NCI-H2196 (cell line): ENCODE results near the gene S100A13.
A peak's percentile ranks its signal among the peaks of the same experiment; 100 is the strongest.
"Not testable (repeated sequence)": the region's sequence is repeated elsewhere in the genome, so short reads cannot be mapped to it uniquely, and the experiment has no call there.

Experiments
- DNase-seq: peaks from one replicate; lab custom pipeline; 2025; ENCODE audit not compliant: unreplicated experiment; lab: John Stamatoyannopoulos, UW

S100A13 gene

DNA sequence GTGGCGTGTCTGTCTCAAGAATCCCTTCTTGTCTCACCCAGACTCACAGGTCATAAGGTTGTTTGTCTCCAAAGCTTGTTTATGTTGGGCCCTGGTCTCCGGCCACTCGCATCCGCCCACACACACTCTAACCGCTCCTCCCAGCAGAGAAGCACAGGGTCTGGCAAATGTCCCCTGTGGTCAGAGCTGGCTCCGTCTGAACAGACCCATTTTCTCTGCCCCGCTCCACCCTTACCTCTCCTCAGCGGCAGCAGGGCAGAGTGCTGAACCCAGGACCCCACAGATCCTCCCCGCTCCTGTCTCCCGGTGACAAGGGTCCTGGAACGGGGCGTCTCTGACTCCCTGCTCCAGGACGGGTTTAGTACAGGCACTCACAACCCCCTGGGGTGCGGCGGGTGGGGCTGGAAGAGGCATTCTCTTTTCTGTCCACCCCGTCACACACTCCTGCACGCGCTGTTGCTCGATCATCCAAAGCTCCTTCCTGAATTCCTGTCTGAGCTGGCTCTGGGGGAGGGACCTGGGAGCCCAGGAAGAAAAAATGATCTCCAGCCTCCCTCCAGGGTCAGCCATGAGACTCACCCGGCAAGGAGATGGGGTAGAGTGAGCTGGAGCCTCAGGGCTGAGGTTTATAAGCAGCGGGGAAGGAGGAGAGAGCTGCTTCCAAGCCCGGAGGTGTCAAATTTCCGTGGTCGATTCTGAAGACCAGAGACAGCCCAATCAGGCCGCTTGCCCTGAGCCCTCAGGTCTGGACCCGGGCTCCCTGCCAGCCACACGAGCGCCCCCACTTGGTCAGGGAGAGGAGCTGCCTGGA is at the start of gene S100A13:
S100A13 (minus strand) TSS at position 602 of the 811 bp plus-strand sequence. CDS start 1,033 bp downstream, outside the sequence.
- DNase-seq = peak; percentile 90

DNA sequence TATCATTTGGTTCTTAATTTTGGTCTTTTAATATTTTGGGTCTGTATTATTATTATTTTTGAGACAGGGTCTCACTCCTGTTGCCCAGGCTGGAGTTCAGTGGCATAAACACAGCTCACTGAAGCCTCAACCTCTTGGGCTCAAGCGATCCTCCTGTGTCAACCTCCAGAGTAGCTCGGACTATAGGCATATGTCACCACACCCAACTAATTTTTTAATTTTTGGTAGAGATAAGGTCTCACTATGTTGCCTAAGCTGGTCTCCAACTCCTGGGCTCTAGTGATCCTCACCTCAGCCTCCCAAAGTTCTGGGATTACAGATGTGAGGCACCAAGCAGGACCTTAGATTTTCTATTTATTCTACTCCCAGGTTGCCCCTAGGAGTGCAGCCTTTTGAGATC is 46.2 kb upstream of the S100A13 start:
- DNase-seq = no peak

DNA sequence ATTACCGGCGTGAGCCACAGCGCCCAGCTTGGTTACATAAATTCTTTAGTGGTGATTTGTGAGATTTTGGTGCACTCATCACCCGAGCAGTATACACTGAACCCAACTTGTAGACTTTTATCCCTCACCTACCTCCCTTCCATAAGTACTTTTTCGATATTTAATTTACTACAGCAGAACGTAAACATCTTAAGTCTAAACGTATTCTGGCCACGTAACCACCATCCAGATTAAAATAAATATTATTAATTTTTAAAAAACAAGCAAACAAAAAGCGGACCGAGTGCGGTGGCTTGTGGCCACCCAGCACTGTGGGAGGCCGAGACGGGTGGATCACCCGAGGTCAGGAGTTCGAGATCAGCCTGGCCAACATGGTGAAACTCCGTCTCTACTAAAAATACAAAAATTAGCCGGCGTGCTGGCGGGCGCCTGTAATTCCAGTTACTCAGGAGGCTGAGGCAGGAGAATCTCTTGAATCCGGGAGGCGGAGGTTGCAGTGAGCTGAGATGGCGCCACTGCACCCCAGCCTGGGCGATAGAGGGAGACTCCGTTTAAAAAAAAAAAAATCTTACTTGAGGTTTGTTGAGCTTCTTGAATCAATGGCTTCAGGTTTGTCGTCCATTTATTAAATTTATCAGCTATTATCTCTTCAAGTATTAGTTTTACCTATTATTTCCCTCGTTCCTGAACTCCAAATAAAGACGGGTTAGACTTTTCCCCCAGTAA is 44.5 kb upstream of the S100A13 start:
- not testable (repeated sequence) for DNase-seq

DNA sequence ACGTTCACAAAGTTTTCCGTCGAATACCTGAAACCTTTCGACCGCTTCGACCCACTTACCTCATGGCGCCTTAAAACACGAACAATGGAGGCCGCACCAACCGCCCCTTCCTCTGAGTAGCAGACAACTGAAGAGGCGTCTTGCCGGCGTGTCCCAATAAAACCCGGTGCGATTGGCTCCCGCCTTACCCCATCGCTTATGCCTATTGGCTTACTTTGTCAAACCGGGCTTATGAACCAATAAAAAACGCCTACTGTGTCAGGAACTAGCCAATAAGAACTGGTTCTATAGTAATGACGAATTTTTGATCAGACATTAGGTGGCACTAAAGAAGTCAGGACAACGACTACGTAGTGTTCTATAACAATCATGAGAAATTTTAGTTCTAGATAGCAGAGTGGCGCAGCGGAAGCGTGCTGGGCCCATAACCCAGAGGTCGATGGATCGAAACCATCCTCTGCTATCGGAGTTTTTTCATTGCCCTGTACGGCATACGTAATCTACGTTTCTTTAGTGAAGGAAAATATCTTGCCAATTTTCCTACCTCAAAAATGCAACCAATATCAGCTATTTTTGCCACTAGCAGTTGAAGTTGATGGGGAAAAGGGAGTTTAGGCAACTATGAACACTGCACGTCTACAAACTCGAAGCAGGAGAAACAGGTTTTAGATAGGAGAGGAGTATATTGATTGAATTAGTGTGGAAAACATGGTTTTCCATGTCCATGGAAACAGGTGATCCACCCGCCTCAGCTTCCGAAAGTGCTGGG is 43.7 kb upstream of the S100A13 start, which contains the start of gene ILF2:
ILF2 (minus strand) TSS at position 135 of the 769 bp plus-strand sequence; CDS start at position 64, 71 bp downstream.
- DNase-seq = peak; percentile 97

DNA sequence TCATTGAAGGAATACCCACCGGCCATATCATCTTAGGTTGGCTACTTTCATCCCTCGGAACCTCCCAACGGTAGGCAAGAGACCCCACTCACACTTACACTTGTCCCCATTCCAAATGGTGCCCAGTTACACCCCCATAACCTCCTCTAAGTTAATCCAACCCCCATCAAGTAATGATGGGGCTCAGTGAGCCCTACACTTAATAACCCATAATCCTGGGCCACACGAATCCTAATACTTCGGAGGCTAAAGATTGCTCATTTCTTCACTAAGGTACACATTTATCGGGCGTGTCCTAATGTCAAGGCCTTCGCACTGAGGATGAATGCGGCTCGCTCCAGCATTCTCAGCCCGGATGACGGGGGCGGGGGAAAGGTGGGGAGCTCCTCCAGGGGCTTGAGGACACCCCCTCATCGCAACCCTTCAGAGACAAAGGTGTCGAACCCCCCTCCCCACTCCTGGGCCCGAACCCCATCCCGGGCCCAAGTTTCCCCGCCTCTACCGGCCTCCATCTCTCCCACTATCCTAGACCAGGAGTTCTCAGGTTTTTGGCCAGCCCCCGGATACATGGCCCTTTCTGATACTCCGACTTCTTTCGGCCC is 43.1 kb upstream of the S100A13 start:
- DNase-seq = no peak

DNA sequence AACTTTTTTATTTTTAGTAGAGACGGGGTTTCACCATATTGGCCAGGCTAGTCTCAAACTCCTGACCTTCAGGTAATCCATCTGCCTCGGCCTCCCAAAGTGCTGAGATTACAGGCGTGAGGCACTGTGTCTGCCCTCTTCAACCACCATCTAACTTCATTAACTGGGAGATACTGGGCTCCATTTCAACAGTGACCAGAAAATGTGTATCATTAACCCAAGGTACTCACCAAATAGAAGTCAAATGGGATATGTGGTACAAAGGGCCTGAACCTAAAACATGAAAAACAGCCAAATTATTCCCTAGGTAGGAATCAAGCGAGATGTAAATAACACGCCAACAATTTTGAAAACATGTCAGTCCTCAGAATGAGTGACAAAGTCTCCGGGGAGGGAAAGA is 42.3 kb upstream of the S100A13 start:
- no peak for DNase-seq

DNA sequence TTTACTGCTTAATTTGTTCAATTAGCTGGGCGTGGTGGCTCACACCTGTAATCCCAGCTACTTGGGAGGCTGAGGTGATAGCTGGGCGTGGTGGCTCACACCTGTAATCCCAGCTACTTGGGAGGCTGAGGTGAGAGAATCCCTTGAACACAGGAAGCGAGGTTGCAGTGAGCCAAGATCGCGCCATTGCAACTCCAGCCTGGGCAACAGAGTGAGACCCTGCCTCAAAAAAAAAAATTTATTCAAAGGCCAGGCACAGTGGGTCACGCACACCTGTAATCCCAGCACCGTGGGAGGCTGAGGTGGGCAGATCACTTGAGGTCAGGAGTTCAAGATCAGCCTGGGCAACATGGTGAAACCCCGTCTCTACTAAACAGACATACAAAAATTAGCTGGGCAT is 41.4 kb upstream of the S100A13 start:
- not testable (repeated sequence) for DNase-seq

DNA sequence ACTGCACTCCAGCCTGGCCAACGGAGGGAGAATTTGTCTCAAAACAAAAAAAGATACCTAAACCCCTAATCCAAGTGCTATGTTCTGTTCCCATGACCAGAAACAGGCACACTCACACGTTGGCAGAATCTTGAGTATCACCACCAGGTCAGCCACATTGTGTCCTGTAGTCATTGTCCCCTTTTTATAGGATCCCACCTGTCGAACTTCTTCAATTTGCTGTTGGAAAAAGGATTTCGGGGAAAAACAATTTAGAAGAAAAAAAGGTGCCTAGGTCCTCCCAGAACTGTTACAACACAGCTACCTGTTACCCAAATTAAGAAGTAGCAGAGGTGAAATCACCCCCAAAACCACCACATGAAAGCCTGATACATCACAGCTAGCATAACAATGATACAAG is 40.1 kb upstream of the S100A13 start:
- no peak for DNase-seq

DNA sequence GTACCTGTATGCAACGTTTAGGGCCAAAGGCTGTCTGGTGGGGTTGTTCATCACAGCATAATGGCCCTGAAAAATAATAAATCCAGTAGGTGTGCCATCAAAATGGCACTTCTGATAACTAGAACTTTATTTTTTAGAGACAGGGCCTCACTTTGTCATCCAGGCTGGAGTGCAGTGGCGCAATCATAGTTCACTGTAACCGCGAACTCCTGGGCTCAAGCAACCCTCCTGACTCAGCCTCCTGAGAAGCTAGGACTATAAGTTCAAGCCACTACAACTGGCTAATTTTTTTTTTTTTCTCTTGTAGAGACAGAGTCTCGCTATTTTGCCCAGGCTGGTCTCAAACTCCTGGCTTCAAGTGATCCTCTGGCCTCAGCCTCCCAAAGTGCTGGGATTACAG is 35.9 kb upstream of the S100A13 start:
- no peak for DNase-seq

DNA sequence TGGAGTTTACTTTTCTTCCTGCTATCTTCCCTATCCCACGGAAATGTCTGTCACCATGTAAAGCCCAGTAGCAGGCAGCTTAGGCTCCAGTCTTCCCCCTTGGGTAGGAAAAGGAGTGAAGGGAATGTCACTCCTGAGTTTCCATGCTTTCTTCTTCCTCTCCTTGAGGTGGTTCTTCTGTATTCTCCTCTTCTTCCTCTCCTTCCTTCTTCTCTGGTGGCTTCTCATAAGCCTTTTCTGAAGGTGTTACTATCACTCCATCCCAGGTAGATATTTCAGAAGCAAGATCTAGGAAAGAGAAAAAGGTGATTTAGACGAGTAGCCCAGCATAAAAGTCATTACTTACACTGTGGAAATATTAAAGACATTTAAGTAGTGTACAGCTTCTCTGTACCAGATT is 35.0 kb upstream of the S100A13 start:
- no peak for DNase-seq

DNA sequence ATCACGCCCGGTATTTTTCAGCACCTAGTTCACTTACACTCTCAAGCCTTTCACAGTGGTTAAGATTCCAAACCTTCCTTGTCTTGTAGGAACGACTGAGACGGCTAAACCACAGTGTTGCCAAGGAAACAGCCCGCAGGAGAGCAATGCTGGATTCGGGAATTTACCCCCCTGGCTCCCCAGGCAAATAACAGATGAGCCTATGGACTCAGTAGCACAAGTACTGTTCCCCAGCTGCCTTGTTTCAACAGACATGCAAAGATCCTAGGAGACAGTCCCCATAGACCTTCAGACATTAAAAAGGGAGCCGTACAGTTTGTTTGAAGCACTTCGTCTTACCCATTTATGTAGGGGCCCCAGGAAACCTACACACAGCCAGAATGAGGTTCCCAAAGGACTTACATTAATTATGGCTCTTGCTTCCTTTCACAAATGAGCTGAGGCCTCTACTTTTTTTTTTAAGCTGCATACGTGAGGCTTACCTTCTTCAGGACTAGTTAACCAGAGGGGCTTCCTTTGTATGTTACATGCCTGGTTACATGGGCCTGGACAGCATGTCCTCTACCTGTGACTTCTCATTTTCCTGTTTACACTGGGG is 33.9 kb upstream of the S100A13 start:
- DNase-seq = no peak

DNA sequence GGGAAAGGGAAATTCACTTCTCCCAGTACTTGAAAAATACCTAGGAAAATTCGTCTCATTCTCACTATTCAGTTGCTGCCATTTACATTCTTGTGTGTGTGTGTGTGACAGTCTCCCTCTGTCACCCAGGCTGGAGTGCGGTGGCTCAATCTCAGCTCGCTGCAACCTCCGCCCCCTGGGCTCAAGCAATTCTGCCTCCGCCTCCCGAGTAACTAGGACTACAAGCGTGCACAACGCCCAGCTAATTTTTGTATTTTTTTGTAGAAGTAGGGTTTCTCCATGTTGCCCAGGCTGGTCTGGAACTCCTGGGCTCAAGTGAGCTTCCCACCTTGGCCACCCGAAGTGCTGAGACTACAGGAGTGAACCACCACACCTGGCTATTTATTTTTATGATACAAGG is 32.4 kb upstream of the S100A13 start:
- DNase-seq = no peak

DNA sequence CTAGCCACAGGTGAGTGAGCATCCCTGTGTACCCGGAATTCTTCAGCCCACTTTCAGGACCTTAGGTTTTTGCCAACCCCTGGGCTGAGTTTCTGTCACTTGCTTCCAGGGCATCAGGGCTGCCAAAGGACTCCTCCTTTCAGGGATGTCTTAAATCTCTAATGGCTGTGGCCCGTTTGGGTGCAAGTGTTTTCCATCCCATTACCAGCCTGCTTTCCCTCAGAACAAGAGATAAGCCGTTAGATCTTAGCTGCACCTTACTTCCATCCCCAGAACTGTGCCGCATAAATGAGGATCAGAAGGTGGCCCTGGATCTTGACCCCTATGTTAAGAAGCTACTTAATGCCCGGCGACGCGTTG is 31.9 kb upstream of the S100A13 start:
- DNase-seq = no peak

DNA sequence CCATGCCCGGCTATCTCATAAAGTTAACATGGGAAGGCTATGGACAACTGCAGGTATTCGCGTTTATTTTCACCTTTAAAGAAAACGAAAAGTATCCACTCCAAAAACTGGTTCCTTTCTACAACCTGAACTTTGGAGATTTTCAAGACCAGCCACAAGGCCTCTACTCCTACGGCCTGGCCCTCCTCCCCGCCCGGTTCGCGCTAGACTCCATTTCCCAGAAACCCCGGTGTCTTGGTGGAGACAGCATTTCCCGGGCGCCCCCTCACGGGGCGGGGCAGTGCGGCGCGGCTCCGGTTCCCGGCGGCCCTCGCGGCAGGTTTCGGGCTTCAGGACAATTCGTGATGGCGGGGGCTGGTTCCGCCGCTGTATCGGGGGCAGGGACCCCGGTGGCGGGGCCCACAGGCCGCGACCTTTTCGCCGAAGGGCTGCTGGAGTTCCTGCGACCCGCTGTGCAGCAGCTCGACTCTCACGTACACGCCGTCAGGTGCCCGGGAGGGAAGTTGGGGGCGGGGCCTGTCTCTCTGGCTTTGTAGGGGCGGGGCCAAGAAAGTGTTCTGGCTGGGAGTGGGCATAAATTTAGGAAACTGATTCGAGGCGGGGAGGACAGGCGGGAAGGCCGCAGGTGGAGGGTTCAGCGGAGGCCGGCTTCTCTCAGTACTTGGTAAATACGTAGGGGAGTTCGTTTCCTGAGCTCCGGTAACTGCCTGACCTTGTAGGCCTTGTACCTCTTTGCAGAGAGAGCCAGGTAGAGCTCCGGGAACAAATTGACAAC is 31.3 kb upstream of the S100A13 start, which contains the start of gene SNAPIN:
SNAPIN (plus strand) TSS at position 304 of the 775 bp plus-strand sequence; CDS start at position 345, 41 bp downstream.
- DNase-seq = peak; percentile 89

DNA sequence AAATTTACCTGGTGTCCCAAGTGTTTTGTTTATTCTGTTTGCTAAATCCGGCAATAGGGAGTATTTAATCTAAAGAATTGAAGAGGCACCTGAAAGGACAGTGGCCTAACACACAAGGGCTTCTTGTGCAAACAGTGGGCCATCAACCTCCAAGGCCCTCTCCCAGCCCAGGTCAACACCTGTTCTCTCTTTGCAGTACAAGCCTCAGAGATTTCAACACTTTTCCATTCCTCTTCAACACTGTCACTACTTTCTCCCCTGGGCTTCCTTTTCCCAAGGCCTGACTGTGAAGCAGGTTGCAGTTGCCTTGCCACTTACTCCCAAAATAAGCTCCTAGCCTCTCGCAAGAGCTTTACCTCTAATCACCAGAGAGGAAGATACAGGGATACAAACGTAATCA is 28.0 kb upstream of the S100A13 start:
- DNase-seq = peak; percentile 22

DNA sequence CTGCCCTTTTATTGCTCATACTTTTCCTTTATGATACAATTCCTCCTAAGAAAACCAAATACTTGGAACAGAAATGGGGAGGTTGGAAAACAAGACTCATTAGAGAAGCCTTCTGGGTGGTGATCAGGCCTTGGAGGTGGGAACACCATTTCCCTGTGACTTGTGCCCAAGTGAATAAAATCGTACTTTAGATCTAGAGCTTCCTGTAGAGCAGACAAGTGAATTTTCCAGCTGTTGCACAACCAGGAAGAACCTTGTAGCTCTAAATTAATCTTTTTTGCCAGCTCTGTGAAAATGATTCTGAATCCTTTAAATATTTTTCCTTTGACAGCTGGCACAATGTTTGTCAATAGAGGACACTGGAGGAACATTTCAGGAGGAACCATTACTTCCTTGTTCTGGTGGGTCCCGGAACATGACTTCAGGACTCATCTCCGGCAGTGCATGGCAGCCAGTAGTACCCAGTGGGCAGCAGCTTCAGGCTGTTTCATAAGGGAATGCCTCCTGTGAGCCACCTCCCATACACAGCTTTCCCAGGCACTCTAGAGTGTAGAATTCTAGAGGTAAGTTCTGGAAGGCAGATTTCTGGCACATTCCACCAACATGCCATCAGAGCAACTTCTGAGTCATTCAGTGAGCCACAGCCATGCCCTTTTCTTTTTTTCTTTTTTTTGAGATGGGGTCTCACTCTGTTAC is 25.6 kb upstream of the S100A13 start:
- DNase-seq = no peak

DNA sequence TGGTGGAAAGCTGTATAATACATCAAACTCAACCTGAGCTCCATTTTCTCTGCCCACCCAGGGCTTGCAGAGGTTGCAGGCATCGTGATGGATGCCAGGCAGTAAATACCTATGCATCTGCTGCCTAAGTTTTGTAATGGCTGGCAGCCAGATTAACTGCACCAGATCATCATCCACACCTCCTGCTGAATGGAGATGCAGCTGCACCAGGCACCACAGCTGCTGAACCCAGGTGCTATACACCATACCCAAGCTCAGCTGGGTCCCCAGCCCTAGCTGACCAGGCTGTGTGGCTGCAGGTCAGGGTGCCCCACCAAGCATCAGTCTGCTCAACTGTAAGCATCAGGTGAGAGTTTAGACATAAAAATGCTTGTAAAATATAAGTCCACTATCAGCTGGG is 24.5 kb upstream of the S100A13 start:
- DNase-seq = peak; percentile 23

DNA sequence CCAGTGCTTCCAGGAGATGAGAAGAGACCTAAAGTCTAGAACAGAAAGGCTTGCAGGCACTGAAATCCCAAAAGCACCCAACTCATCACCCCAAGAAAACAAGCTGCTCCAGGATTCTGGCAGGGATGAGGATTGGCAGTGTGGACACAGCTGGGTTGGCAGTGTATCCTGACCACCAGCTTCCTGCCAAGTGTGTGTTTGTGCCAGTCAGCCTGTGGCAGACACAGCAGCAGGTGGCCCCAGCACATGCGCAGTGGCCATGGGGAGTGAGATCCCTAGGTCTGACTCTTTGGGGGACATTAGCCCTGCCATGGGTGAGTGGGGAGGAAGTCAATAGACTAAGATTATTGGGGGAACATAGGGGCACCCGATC is 22.5 kb upstream of the S100A13 start:
- peak; percentile 88 for DNase-seq

DNA sequence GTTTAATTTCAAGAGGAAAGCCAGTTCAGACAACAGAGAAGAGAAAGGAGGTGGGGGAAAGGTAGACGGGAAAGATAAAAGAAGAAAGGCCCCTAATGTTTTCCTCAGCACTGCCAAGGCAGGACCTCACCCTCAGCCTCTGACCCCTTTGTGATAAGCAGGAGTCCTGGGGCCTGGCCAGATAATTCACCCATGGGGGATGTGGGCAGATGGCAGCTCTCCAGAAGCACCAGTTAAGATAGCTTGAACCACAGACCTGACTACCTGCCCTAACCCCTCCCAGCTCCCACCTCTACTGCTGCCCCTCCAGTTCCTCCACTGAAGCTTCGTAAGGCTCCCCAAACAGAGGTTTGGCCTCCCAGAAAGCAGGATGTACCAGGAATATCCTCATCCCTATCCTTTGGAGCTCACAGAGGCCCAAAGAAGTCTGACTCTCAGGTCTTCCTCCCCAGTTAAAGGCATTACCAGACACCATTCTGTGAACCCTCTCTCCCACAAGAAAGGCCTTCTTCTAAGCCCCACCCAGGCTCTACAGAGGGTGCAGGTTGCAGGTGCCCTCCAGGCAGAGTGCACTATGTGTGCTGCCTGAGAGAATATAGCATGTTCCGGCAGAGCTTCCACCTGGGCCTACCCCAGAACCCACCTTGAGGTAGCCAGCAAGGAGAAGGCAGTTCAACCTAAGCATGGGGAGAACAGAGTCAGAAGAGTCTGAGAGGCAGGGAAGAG is 22.0 kb upstream of the S100A13 start:
- DNase-seq = peak; percentile 67
